Neural progenitor cell (in vitro differentiated cells): Measurements from ENCODE around the gene FOXD2. TPM values are rescaled to one million over a fixed set of nuclear protein-coding genes. Genes with fewer than 3 reads are reported as not detected.

Experiments used
- DNase-seq: peaks from one replicate; pipeline ENCODE4 v3.0.0-alpha.2; 2016; ENCODE audit warnings: low spot score
- H2AFZ ChIP-seq: fragments of 200-600 bp; sonication (generic); replicated peaks from 2 replicates; pipeline ENCODE4 v1.6.1; 2016; ENCODE audit warnings: antibody characterized with exemption
- H3F3A ChIP-seq: fragments of 200-600 bp; sonication (generic); 2 replicates; pipeline ENCODE4 v1.6.1; 2016; ENCODE audit warnings: antibody characterized with exemption, low read depth
- H3K27ac ChIP-seq: fragments of 200-600 bp; sonication (generic); 2 replicates; pipeline ENCODE4 v1.5.1; 2016; ENCODE audit warnings: mild to moderate bottlenecking
- H3K27me3 ChIP-seq: fragments of 200-600 bp; sonication (generic); 2 replicates; pipeline ENCODE4 v1.6.1; 2016; ENCODE audit warnings: mild to moderate bottlenecking, moderate library complexity
- H3K36me3 ChIP-seq: fragments of 200-600 bp; sonication (generic); 2 replicates; pipeline ENCODE4 v1.5.1; 2016
- H3K4me1 ChIP-seq: fragments of 200-600 bp; sonication (generic); 2 replicates; pipeline ENCODE4 v1.6.1; 2016; ENCODE audit warnings: mixed run types
- H3K4me2 ChIP-seq: fragments of 200-600 bp; sonication (generic); 2 replicates; pipeline ENCODE4 v1.6.1; 2016
- H3K4me3 ChIP-seq: fragments of 200-600 bp; sonication (generic); 2 replicates; pipeline ENCODE4 v1.5.1; 2016
- H3K79me2 ChIP-seq: fragments of 200-600 bp; sonication (generic); 2 replicates; pipeline ENCODE4 v1.6.1; 2016; ENCODE audit warnings: low read depth
- H3K9ac ChIP-seq: fragments of 200-600 bp; sonication (generic); 2 replicates; pipeline ENCODE4 v1.6.1; 2016
- H3K9me3 ChIP-seq: fragments of 200-600 bp; sonication (generic); 2 replicates; pipeline ENCODE4 v1.5.1; 2016; ENCODE audit warnings: low read depth
- H4K20me1 ChIP-seq: fragments of 200-600 bp; sonication (generic); 2 replicates; pipeline ENCODE4 v1.6.1; 2016; ENCODE audit warnings: low read depth
- H3K27ac Mint-ChIP-seq: 3 replicates; pipeline ENCODE4 v1.8.0; 2021; ENCODE audit warnings: mixed read lengths
- H3K27me3 Mint-ChIP-seq: 2 replicates; pipeline ENCODE4 v1.8.0; 2022; ENCODE audit warnings: low read depth, mild to moderate bottlenecking, inconsistent platforms, moderate library complexity, mixed read lengths; ENCODE audit not compliant: insufficient read depth
- H3K36me3 Mint-ChIP-seq: 3 replicates; pipeline ENCODE4 v1.8.0; 2021; ENCODE audit warnings: mixed read lengths
- H3K4me1 Mint-ChIP-seq: 3 replicates; pipeline ENCODE4 v1.8.0; 2021; ENCODE audit warnings: mixed read lengths
- H3K4me3 Mint-ChIP-seq: 3 replicates; pipeline ENCODE4 v1.8.0; 2021; ENCODE audit warnings: mild to moderate bottlenecking, moderate library complexity, mixed read lengths
- H3K9me3 Mint-ChIP-seq: 3 replicates; pipeline ENCODE4 v1.8.0; 2020; ENCODE audit warnings: mixed read lengths
- CTCF ChIP-seq: fragments of 200-600 bp; sonication (generic); IDR thresholded peaks from 2 replicates; pipeline ENCODE4 v1.5.1; 2017; ENCODE audit warnings: antibody characterized with exemption, mild to moderate bottlenecking
- EZH2 ChIP-seq: fragments of 200-600 bp; sonication (generic); IDR thresholded peaks from 2 replicates; pipeline ENCODE4 v1.6.1; 2017; ENCODE audit warnings: antibody characterized with exemption, mild to moderate bottlenecking, moderate library complexity
- EZH2phosphoT487 ChIP-seq: fragments of 200-600 bp; sonication (generic); IDR thresholded peaks from 2 replicates; pipeline ENCODE4 v1.6.1; 2017; ENCODE audit warnings: antibody characterized with exemption
- total RNA-seq: library from RNA; depleted of rRNA; stranded (reverse); fragments of >200 nt; gene quantifications from 2 replicates; pipeline ENCODE4 v1.2.3, GENCODE V29; 2015; ENCODE audit warnings: low replicate concordance

FOXD2 gene
- total RNA-seq, 1 donor from 2014 or later, result 0.32 TPM

- TF ChIP-seq CTCF (no peak), EZH2phosphoT487 (no peak), EZH2 (no peak)
- Histone ChIP-seq H2AFZ (no peak overlapping the region), H3K27ac (no peak overlapping the region), H3K4me3 (no peak overlapping the region), H3K9me3 (no peaks in the 10 kb centered on the region), H3K9ac (no peak overlapping the region), H3K36me3 (no peaks in the 10 kb centered on the region), H3F3A (no peaks in the 10 kb centered on the region), H3K4me1 (no peaks in the 10 kb centered on the region), H4K20me1 (no peaks in the 10 kb centered on the region), H3K79me2 (no peaks in the 10 kb centered on the region), H3K27me3 (peaks cover 70% of the 10 kb centered on the region), H3K4me2 (no peak overlapping the region)
- Mint-ChIP-seq H3K27me3 (peaks cover 2% of the 10 kb centered on the region), H3K36me3 (no peaks in the 10 kb centered on the region), H3K27ac (no peak overlapping the region), H3K4me1 (no peaks in the 10 kb centered on the region), H3K9me3 (no peaks in the 10 kb centered on the region), H3K4me3 (no peak overlapping the region)
- no peak for DNase-seq
Observed at GRCh38 chr1:47396671-47397196, 41.1 kb upstream of the FOXD2 start.

- H3K4me3 Mint-ChIP-seq, result no peak overlapping the region
- no peaks in the 10 kb centered on the region for H3K36me3 ChIP-seq
- H3F3A ChIP-seq, result no peaks in the 10 kb centered on the region
- H3K4me1 Mint-ChIP-seq, result no peaks in the 10 kb centered on the region
- no peak for DNase-seq
- H3K4me3 ChIP-seq, result no peak overlapping the region
- H3K27ac ChIP-seq, result no peak overlapping the region
- no peaks in the 10 kb centered on the region for H3K36me3 Mint-ChIP-seq
- no peaks in the 10 kb centered on the region for H3K9me3 ChIP-seq
- peaks cover 7% of the 10 kb centered on the region for H3K27me3 Mint-ChIP-seq
- no peaks in the 10 kb centered on the region for H3K9me3 Mint-ChIP-seq
- no peak overlapping the region for H3K4me2 ChIP-seq
- H3K79me2 ChIP-seq, result no peaks in the 10 kb centered on the region
- H2AFZ ChIP-seq, result no peak overlapping the region
- H3K27me3 ChIP-seq, result peaks cover 70% of the 10 kb centered on the region
- H4K20me1 ChIP-seq, result no peaks in the 10 kb centered on the region
- TF ChIP-seq EZH2 (no peak), EZH2phosphoT487 (no peak), CTCF (no peak)
- H3K9ac ChIP-seq, result no peak overlapping the region
- no peak overlapping the region for H3K27ac Mint-ChIP-seq
- no peaks in the 10 kb centered on the region for H3K4me1 ChIP-seq
Observed at GRCh38 chr1:47399138-47399845, 38.6 kb upstream of the FOXD2 start.

- no peak for TF ChIP-seq EZH2phosphoT487
- no peak for TF ChIP-seq EZH2
- no peak for TF ChIP-seq CTCF
- no peak overlapping the region for H3K9ac ChIP-seq
- no peaks in the 10 kb centered on the region for H3F3A ChIP-seq
- H3K79me2 ChIP-seq, result no peaks in the 10 kb centered on the region
- H4K20me1 ChIP-seq, result no peaks in the 10 kb centered on the region
- H3K27ac ChIP-seq, result no peak overlapping the region
- H3K9me3 Mint-ChIP-seq, result no peaks in the 10 kb centered on the region
- H3K4me2 ChIP-seq, result no peak overlapping the region
- H3K4me3 ChIP-seq, result no peak overlapping the region
- no peak overlapping the region for H3K4me3 Mint-ChIP-seq
- no peaks in the 10 kb centered on the region for H3K36me3 ChIP-seq
- no peak overlapping the region for H3K27ac Mint-ChIP-seq
- H3K36me3 Mint-ChIP-seq, result no peaks in the 10 kb centered on the region
- DNase-seq, result no peak
- H3K9me3 ChIP-seq, result no peaks in the 10 kb centered on the region
- H3K27me3 ChIP-seq, result peaks cover 66% of the 10 kb centered on the region
- H3K4me1 ChIP-seq, result no peaks in the 10 kb centered on the region
- H3K27me3 Mint-ChIP-seq, result peaks cover 7% of the 10 kb centered on the region
- H2AFZ ChIP-seq, result no peak overlapping the region
- H3K4me1 Mint-ChIP-seq, result no peaks in the 10 kb centered on the region
Observed at GRCh38 chr1:47399846-47400155, 38.0 kb upstream of the FOXD2 start.
